HAP-1 (cell line): ENCODE measurements around the gene SPDYE4.
"Not testable (repeated sequence)": the region's sequence is repeated elsewhere in the genome, so short reads cannot be mapped to it uniquely, and the experiment has no call there.

Experiments used
- DNase-seq, 2 experiments: peaks; one replicate each; pipeline ENCODE4 v3.0.0-alpha.2; 2016 to 2020; ENCODE audit warnings: low spot score in 2 of 2
- H3K27me3 ChIP-seq: fragments of 250-450 bp; sonication (Bioruptor Pico); 2 replicates; pipeline ENCODE4 v1.5.1; 2020; ENCODE audit warnings: low read depth, mild to moderate bottlenecking, moderate library complexity
- H3K36me3 ChIP-seq: fragments of 250-450 bp; sonication (Bioruptor Pico); replicated peaks from 2 replicates; pipeline ENCODE4 v1.5.1; 2020; ENCODE audit warnings: mild to moderate bottlenecking
- H3K4me1 ChIP-seq: fragments of 250-450 bp; sonication (Bioruptor Pico); 2 replicates; pipeline ENCODE4 v1.5.1; 2020; ENCODE audit warnings: mild to moderate bottlenecking
- H3K4me3 ChIP-seq: fragments of 250-450 bp; sonication (Bioruptor Pico); 2 replicates; pipeline ENCODE4 v1.5.1; 2020; ENCODE audit warnings: mild to moderate bottlenecking, moderate library complexity
- H3K9me3 ChIP-seq: fragments of 250-450 bp; sonication (Bioruptor Pico); 2 replicates; pipeline ENCODE4 v1.5.1; 2020; ENCODE audit warnings: mild to moderate bottlenecking, moderate library complexity
- in situ Hi-C: fragments of 300-500 bp; cut with MboI; formaldehyde crosslinking; loops from 3 replicates; pipeline ENCODE4 v1.14.3; 2020; ENCODE audit warnings: low sequenced_read_pairs, inconsistent platforms, mixed read lengths

SPDYE4 gene, protein sequence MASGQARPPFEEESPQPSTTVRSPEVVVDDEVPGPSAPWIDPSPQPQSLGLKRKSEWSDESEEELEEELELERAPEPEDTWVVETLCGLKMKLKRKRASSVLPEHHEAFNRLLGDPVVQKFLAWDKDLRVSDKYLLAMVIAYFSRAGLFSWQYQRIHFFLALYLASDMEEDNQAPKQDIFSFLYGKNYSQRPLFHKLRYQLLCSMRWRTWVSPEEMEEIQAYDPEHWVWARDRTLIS

DNA sequence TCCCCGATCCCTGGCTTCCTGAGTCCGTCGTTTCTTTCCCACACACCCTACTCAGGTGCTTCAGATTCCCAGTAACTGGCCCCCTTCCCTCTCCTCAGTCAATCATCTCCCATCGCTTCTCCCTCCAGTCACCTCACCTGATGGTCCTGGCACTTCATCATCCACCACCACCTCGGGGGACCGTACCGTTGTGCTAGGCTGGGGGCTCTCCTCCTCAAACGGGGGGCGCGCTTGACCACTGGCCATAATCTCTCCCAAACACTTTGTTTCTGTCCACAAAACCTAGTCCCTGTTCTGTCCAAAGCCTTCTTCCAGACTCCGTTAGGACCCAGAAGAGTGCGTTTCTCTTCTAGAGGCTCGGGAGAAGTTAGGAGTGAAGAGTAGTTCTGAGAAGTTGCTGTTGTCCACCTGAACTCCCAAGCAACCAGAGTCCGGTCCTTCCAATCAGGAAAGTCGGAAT is at the start of gene SPDYE4:
TSS of gene SPDYE4 (minus strand) at position 410 of the 460 bp plus-strand sequence. CDS start at position 246, 164 bp downstream.
- no peak for DNase-seq
- no peaks in the 10 kb centered on the region for H3K9me3 ChIP-seq
- H3K27me3 ChIP-seq = peaks cover 12% of the 10 kb centered on the region; the same call in 1 of the 2 replicates
- H3K4me3 ChIP-seq = no peak within 1 kb of the TSS
- in situ Hi-C loops = no loop called here
- H3K4me1 ChIP-seq = no peaks in the 10 kb centered on the region
- no peaks in the 10 kb centered on the region for H3K36me3 ChIP-seq

DNA sequence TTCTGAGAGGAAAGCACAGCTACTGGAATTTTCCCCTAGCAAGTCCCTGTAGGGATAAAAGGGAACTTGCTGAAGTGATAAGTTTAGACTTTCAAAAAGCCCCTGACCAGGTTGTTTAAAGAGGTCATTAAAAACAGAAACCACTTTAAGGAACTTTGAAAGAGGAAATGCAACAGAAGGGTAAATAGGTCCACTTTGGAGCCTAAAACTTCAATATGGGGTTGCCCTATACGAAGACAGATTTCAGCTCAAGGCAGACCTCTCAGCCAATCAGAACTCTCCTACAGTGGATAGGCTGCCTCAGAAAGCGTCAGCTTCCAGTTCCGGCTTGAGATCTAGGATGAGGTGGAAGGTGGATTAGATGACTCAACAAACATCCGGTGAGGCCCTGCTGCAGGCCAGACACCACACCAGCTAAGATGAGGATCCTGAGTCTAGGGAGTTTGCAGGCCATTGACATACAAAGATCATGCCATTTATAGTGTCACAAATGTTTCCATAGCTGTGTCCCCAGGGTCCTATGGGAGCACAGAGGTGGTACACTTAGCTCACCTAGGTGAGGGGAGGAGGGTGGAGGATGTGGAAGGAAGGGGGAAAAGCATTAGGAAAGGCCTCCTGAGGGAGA is 48.7 kb upstream of the SPDYE4 start:
- Histone ChIP-seq H3K9me3 (peaks cover 2% of the 10 kb centered on the region; the same call in 1 of the 2 replicates), H3K36me3 (no peaks in the 10 kb centered on the region), H3K4me3 (no peak overlapping the region), H3K4me1 (no peaks in the 10 kb centered on the region), H3K27me3 (no peaks in the 10 kb centered on the region)
- in situ Hi-C loops = no loop called here
- DNase-seq = no peak

DNA sequence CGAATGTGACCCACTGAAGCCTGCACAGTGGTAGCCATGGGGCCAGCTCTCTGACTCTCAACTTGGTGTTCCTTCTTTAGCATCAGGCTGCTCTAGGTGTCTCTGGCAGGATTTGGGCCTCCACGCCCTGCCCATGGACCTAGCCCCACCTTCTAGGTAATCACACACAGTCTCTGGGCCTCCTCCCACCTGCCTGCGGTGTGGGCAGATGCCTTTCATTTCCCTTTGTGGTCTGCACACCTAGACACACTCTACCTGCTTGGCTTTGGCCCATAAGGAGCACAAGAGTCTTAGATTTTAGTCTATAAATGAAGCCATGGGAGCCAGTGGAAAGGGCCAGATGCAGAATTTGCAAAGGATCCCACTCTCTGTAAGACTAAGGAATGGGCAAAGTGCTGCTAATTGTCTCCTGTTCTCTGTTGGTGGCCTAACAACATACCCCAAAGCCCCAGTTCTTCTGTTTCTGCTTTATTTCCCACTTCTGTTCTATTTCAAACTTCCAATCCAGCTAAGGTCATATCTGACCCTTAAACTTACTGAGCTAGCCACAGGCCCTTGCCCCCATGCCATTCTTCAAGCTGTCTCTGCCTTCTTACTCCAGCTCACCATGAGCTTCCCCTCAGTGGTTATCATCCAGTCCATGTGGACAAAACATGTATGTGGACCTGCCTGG is 48.0 kb upstream of the SPDYE4 start:
- in situ Hi-C loops = no loop called here
- Histone ChIP-seq H3K4me1 (no peaks in the 10 kb centered on the region), H3K4me3 (no peak overlapping the region), H3K36me3 (no peaks in the 10 kb centered on the region), H3K27me3 (no peaks in the 10 kb centered on the region), H3K9me3 (peaks cover 2% of the 10 kb centered on the region; the same call in 1 of the 2 replicates)
- DNase-seq = no peak

DNA sequence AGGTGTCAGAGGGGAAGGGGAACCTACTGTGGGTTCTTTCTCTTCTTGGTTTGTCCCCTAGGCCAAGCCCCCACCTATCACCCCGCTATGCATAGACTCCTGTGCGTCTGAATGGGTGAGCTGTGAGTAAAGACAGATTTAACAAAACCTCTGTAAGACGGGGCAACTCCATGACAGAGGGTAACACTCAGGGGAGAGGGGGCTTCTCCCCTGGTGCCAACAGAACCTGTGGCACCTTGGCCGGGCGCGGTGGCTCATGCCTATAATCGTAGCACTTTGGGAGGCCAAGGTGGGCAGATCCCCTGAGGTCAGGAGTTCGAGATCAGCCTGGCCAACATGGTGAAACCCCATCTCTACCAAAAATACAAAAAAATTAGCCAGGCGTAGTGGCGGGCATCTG is 47.0 kb upstream of the SPDYE4 start:
- H3K36me3 ChIP-seq, H3K27me3 ChIP-seq, H3K4me3 ChIP-seq, DNase-seq, in situ Hi-C loops, H3K4me1 ChIP-seq, H3K9me3 ChIP-seq: not testable (repeated sequence)

DNA sequence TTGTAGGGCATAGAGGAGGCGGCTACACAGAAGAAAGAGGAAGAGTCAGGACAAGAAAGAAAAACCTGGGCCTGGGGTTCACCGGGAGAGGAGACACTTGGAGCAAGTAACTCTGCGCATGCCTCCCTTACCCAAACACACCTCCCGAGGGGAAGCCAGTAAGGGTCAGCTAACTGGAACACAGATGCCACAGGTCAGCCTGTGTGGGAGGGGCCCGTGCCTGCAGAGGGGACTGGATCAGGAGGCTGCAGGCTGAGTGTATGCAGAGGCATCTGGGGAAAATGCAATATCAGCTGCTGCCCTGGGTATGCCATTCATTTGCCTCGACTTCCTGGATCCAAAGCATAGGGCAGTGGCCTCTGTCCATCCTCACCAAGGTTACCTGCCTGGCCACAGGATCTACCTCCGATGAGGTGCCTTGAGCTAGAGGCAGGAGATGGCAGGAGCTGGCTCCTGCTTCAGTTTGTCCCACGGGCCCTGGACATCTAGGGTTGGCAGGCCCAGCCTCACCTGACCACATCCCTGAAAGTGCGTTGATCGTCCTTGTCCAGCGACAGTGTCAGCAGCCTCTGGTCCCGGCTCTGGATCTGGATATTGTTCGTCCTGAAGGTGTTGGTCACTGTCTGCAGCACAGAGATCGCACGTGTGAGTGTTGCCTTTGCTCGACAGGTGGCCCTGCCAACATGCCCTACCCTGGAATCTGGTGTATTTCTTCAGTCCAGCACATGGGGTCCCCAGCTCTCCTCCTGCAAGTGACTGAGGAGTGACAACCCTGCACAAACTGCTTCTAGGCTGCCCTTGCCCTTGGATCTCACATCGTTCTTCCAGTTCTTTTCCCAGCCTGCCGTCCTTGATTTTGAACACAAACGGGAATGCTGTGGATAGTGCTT is 45.4 kb upstream of the SPDYE4 start:
- H3K4me3 ChIP-seq = no peak overlapping the region
- H3K4me1 ChIP-seq = no peaks in the 10 kb centered on the region
- H3K36me3 ChIP-seq = no peaks in the 10 kb centered on the region
- in situ Hi-C loops = no loop called here
- DNase-seq = no peak
- no peaks in the 10 kb centered on the region for H3K27me3 ChIP-seq
- H3K9me3 ChIP-seq = no peaks in the 10 kb centered on the region

DNA sequence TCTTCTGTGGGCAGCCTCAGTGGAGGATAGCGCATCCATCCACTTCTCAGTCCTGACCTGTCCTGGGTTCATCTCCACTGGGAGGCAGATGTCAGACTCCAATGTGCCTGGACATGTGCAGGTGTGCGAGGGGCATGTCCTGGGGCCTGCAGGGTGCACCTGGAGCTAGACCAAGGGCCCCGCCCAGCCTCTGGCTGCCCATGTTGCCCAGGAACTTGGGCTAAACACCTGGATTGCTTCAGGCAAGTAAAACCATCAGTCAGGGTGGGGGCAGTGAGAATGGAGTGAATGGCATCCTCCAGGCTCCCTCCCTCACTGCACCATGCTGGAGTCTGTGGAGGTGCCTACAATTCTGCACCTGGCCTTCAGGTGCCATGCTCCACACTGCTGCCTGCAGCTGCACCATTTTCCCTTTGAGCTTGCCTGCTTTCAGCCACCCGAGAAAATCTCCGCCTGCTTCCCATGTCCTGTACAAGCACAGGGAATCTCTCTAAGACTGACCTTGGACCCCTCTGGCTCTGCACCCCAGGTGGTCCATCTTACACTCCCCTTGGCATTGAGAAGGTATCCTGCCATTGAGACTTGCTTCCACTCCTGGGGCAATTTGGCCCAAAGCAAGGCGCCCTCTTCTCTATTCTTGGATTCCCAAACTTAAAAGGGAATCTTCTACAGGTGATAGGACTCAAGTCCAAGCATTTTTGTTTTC is 42.9 kb upstream of the SPDYE4 start:
- in situ Hi-C loops = no loop called here
- Histone ChIP-seq H3K4me3 (no peak overlapping the region), H3K4me1 (no peaks in the 10 kb centered on the region), H3K9me3 (no peaks in the 10 kb centered on the region), H3K27me3 (no peaks in the 10 kb centered on the region), H3K36me3 (no peaks in the 10 kb centered on the region)
- no peak for DNase-seq

DNA sequence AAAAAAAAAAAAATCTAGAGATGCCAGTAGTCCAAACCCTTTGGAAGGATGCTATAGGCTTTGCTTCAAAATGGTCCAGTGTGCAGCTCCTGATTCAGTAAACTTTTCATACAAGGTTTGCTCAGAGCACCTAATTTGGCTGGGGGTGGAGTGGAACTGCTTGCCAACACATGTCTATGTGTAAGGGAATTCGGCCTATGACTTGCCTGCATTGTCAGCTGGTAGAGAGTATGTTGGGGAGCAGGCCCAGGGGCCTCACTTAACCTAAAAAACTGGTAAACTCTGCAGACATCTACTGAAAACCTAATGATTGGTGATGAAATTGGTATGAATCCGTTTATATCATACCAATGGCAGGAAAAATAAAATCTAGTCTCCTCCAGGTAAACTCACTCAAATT is 42.3 kb upstream of the SPDYE4 start:
- H3K36me3 ChIP-seq = no peaks in the 10 kb centered on the region
- H3K27me3 ChIP-seq = no peaks in the 10 kb centered on the region
- no peaks in the 10 kb centered on the region for H3K9me3 ChIP-seq
- no peaks in the 10 kb centered on the region for H3K4me1 ChIP-seq
- in situ Hi-C loops = no loop called here
- H3K4me3 ChIP-seq = no peak overlapping the region
- no peak for DNase-seq

DNA sequence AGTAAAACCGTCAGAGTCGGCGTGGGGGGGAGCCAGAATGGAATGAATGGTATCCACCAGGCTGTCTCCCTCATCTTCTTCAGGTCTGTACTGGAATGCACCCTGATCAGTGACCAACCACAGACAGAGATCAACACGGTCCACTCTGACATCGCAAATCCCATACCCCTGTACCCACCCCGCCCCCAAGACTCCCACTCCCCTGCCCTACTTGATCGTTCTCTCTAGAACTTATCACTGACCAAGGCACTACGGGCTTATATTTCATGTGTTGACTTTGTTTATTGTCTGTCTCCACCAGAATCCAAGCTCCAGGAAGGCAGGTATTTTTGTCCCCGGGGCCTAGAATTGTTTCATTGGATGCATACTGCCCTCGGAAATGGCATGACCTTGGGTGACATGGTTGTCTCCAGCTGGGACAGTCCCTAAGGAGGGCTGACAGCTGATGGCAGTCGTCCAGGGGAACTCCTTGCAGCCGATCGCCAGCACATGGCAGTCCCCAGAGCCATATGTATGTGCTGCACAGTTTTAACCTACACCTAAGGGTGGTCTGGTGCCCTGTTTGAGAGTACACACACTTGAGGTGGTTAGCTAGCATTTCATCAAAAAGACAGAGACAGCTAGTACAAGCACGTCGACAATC is 41.3 kb upstream of the SPDYE4 start:
- DNase-seq = no peak
- in situ Hi-C loops = no loop called here

DNA sequence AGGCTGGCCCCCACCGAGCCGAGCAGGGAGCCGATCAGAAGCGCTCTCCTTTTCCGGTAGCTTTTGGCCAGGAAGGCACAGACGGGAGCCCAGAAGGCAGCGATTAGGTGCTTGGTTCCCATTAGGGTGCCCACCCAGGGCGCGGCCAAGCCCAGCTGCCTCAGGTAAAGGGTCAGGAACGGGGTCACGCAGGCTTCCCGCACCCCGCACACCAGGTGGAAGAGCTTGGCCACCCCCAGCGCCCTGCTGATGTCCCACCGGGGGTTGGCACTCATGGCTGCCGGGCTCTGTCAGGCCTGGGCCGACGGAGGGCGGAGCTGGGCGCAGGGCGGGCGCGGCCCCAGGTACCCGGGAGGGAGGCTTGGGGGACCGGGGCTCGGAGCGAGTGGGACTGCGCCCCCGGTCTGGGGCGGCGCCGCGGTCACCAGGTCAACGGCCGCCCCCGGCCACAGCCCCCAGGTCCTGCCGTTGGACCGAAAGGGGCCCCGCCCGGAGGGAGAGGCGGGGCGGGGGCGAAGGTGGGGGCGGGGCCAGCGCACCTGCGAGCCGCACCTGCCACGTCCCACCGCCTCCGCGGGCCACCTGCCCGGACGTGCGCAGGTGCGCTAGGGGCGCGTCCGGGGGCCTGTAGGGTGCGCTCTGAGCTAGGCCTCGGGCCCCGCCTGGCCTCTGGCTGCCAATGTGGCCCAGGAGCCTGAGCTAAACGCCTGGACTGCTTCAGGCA is 40.7 kb upstream of the SPDYE4 start, which contains the start of gene MFSD6L:
TSS of gene MFSD6L (minus strand) at position 520 of the 724 bp plus-strand sequence. CDS start at position 275, 245 bp downstream.
- no peaks in the 10 kb centered on the region for H3K9me3 ChIP-seq
- H3K27me3 ChIP-seq = no peaks in the 10 kb centered on the region
- no peaks in the 10 kb centered on the region for H3K4me1 ChIP-seq
- no peak for DNase-seq
- in situ Hi-C loops = no loop called here
- no peak within 1 kb of the TSS for H3K4me3 ChIP-seq
- no peaks in the 10 kb centered on the region for H3K36me3 ChIP-seq

More for the DNA sequence above, 41.3 kb upstream of the SPDYE4 start:
- no peaks in the 10 kb centered on the region for H3K4me1 ChIP-seq
- no peak overlapping the region for H3K4me3 ChIP-seq
- H3K36me3 ChIP-seq = no peaks in the 10 kb centered on the region
- no peaks in the 10 kb centered on the region for H3K9me3 ChIP-seq
- H3K27me3 ChIP-seq = no peaks in the 10 kb centered on the region

DNA sequence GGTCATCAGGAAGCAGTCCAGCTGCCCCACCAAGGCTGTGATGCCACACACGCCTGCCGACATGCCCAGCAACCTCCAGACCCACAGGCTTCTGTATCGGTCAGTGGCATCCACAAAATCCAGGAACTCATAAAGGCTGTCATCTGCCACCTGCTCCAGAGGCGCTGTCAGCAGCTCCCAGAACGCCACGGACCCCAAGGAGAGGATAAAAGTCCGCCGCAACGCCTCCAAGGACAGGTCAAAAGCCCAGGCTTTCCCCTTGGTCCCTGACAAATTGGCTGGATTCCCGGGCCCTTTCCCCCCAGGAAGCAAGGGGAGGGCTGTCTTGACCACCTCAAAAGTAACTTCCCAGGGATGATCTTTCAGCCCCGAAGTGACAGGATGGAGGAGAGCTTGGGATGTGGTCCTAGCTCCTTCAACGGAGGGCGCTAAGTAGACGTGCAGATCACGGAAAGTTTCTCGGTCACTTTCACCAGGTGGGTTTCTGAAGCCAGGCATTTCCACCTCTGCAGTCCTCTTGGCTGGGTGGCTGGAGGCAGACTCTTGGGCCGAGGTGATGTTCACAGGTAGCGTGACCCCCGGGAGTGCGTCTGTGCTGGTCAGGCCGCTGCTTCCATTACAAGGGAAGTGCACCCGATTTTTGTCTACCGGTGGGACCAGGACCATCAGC is 40.0 kb upstream of the SPDYE4 start:
- Histone ChIP-seq H3K4me1 (no peaks in the 10 kb centered on the region), H3K36me3 (no peaks in the 10 kb centered on the region), H3K9me3 (no peaks in the 10 kb centered on the region), H3K27me3 (no peaks in the 10 kb centered on the region), H3K4me3 (no peak overlapping the region)
- in situ Hi-C loops = no loop called here
- no peak for DNase-seq

DNA sequence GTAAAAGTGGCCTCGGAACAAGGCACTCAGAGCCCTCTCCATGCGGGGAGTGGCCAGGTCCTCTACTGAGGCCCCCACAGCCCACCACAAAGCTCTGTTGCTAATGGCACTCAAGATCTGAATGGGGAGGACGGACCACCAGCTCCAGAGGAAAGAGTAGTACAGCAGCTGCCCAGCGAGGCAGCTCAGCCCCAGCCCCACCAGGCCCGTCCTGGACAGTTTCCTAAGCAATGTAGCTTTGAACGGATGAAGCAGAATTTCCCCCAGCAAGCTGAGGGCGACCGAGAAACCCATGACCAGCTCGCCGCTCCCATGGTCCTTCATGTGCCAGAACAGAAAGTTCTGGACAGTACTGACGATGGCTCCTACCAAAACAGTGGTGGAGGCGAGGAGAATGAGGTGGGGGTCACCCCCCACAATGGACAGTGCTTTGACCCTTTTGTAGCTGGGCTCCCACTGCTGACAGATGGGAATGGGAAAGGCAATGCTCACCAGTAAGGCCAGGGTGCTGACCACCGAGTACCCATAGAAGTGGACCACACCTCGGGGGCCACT is 39.4 kb upstream of the SPDYE4 start:
- H3K4me1 ChIP-seq = no peaks in the 10 kb centered on the region
- no peak for DNase-seq
- H3K36me3 ChIP-seq = no peaks in the 10 kb centered on the region
- H3K27me3 ChIP-seq = no peaks in the 10 kb centered on the region
- in situ Hi-C loops = no loop called here
- H3K9me3 ChIP-seq = no peaks in the 10 kb centered on the region
- no peak overlapping the region for H3K4me3 ChIP-seq
